K562 (cell line): ENCODE measurements around the gene LRRC61. TPM values are rescaled to one million over a fixed set of nuclear protein-coding genes. Genes with fewer than 3 reads are reported as not detected.

Source experiments
- ATAC-seq: fragments of 200-7000 bp; cut with Tn5 transposase; 3 replicates; pipeline ENCODE4 v1.9.1; 2020; ENCODE audit warnings: moderate library complexity
- BruUV-seq: library from RNA; stranded (reverse); fragments of 400-500 nt; replicated peaks from 2 replicates; lab custom pipeline; 2021; lab: Mats Ljungman, UMichigan
- CTCF ChIA-PET: fragments of 300-600 bp; formaldehyde crosslinking; extraction: SDS; loops from one replicate; lab custom pipeline; 2021; ENCODE audit warnings: low intra/inter-chr PET ratio; lab: Yijun Ruan, JAX
- POLR2A ChIA-PET: fragments of 300-600, 350-650 bp; sonication (Branson Sonifier 250); formaldehyde crosslinking; extraction: SDS; loops from one replicate; lab custom pipeline; 2021; ENCODE audit warnings: antibody characterized with exemption, inconsistent platforms; lab: Yijun Ruan, JAX
- DNase-seq, 4 experiments: peaks; one replicate each; pipeline versions ENCODE4 v3.0.0 to v3.0.0-alpha.2; 2011 to 2018; ENCODE audit warnings: low spot score in 3 of 4, mixed read lengths in 3 of 4; ENCODE audit errors: extremely low read depth in 1 of 4
- FAIRE-seq: peaks from 2 replicates; lab custom pipeline; 2011; peaks lifted over from hg19 to GRCh38; lab: Jason Lieb, UNC
- H2AFZ ChIP-seq: 2 replicates; pipeline ENCODE4 v1.6.0; 2011; ENCODE audit warnings: low read depth, low read length, control low read depth, inconsistent platforms
- H3K27ac ChIP-seq: fragments of 200-600 bp; 3 replicates; pipeline ENCODE4 v1.8.0; 2011; ENCODE audit warnings: low read depth, mild to moderate bottlenecking, control low read depth, inconsistent platforms, low read length, moderate library complexity, mixed read lengths; ENCODE audit errors: extremely low read depth
- H3K27me3 ChIP-seq, 2 experiments: fragments of 300-600 bp in 1 of 2; 2 replicates in 1 of 2; 3 replicates in 1 of 2; pipeline versions ENCODE4 v1.6.0 to v1.8.0; 2011; ENCODE audit warnings: inconsistent platforms in 2 of 2, low read length in 2 of 2, mild to moderate bottlenecking in 1 of 2, mixed read lengths in 1 of 2, moderate library complexity in 1 of 2; ENCODE audit not compliant: control insufficient read depth in 2 of 2, insufficient read depth in 2 of 2
- H3K36me3 ChIP-seq: fragments of 300-600 bp; 3 replicates; pipeline ENCODE4 v1.8.0; 2011; ENCODE audit warnings: mild to moderate bottlenecking, low read length, inconsistent platforms; ENCODE audit not compliant: control insufficient read depth, insufficient read depth
- H3K4me1 ChIP-seq, 2 experiments: fragments of 200-600 bp in 1 of 2; replicated peaks in 1 of 2; 2 replicates in 1 of 2; 3 replicates in 1 of 2; pipeline versions ENCODE4 v1.5.1 to v1.8.0; 2011; ENCODE audit warnings: inconsistent platforms in 2 of 2, low read length in 2 of 2, mild to moderate bottlenecking in 1 of 2, mixed read lengths in 1 of 2, moderate library complexity in 1 of 2; ENCODE audit not compliant: control insufficient read depth in 2 of 2, insufficient read depth in 2 of 2
- H3K4me2 ChIP-seq: 2 replicates; pipeline ENCODE4 v1.6.1; 2011; ENCODE audit warnings: low read length, control low read depth, inconsistent platforms, mixed read lengths; ENCODE audit not compliant: insufficient read depth
- H3K4me3 ChIP-seq: fragments of 200-600 bp; sonication (generic), shearing (Covaris generic); 2 replicates; pipeline ENCODE4 v1.5.1; 2016; ENCODE audit warnings: control low read depth, inconsistent platforms
- H3K79me2 ChIP-seq: fragments of 200-600 bp; 3 replicates; pipeline ENCODE4 v1.8.0; 2011; ENCODE audit warnings: low read length, inconsistent platforms; ENCODE audit not compliant: control insufficient read depth, insufficient read depth
- H3K9ac ChIP-seq, 2 experiments: 2 replicates each; pipeline versions ENCODE4 v1.6.0 to v1.6.1; 2011; ENCODE audit warnings: low read depth in 2 of 2, low read length in 2 of 2, control low read depth in 1 of 2, inconsistent platforms in 1 of 2, mild to moderate bottlenecking in 1 of 2, mixed read lengths in 1 of 2; ENCODE audit not compliant: insufficient read depth in 1 of 2
- H3K9me1 ChIP-seq: one replicate; pipeline ENCODE4 v1.6.0; 2011; ENCODE audit warnings: inconsistent platforms, mild to moderate bottlenecking, low read length, moderate library complexity; ENCODE audit not compliant: control insufficient read depth, insufficient read depth
- H3K9me3 ChIP-seq: replicated peaks from 2 replicates; pipeline ENCODE4 v1.5.1; 2011; ENCODE audit warnings: low read depth, low read length, inconsistent platforms; ENCODE audit not compliant: control insufficient read depth, insufficient read depth
- H4K20me1 ChIP-seq: replicated peaks from 2 replicates; pipeline ENCODE4 v1.6.1; 2011; ENCODE audit warnings: low read length, inconsistent platforms, mixed read lengths; ENCODE audit not compliant: control insufficient read depth, insufficient read depth
- BRCA1 ChIP-seq, 2 experiments: fragments of 450-650 bp in 1 of 2; sonication (generic) in 1 of 2; formaldehyde crosslinking in 1 of 2; IDR thresholded peaks; 2 replicates each; pipeline versions ENCODE4 v1.5.0 to v1.6.1; 2017 to 2020; ENCODE audit warnings: mild to moderate bottlenecking in 1 of 2, missing genetic modification reagents in 1 of 2
- NRF1 ChIP-seq, 2 experiments: fragments of 450-650 bp; IDR thresholded peaks in 1 of 2; conservative IDR thresholded peaks in 1 of 2; 2 replicates each; pipeline ENCODE4 v1.6.1; 2014; ENCODE audit warnings: mild to moderate bottlenecking in 2 of 2
- RBFOX2 ChIP-seq: fragments of 200-400 bp; formaldehyde crosslinking; IDR thresholded peaks from 2 replicates; pipeline ENCODE4 v1.6.1; 2017; ENCODE audit warnings: low read depth, mild to moderate bottlenecking, low read length, moderate library complexity
- ZNF354B ChIP-seq: fragments of 250-450 bp; sonication (Bioruptor Pico); IDR thresholded peaks from 2 replicates; pipeline ENCODE4 v1.4.0; 2020
- WGBS: fragments of 100-300 bp; shearing (Covaris generic); methylation state at CpG from one replicate; pipeline ENCODE4 v1.1.6; 2016; ENCODE audit warnings: low coverage, mixed read lengths; ENCODE audit not compliant: insufficient coverage; ENCODE audit errors: missing lambda C conversion rate; 5-methylcytosine and 5-hydroxymethylcytosine counted together
- in situ Hi-C: fragments of 300-500 bp; cut with MboI; formaldehyde crosslinking; loops from 4 replicates; pipeline ENCODE4 v1.15.0; 2018; ENCODE audit warnings: inconsistent platforms, mixed read lengths
- intact Hi-C: fragments of 100-400 bp; cut with micrococcal nuclease; formaldehyde crosslinking; loops from 2 replicates; pipeline ENCODE4 v1.14.2; 2022
- polyA plus RNA-seq, 8 experiments: library from polyadenylated mRNA; depleted of rRNA in 4 of 8; stranded (reverse) in 5 of 8; unstranded in 3 of 8; fragments of >200 nt; fragmentation: Nextera tagmentation in 2 of 8; fragmentation: Illumina TruSeq in 1 of 8; extraction: Ambion mirVana in 2 of 8; extraction: Trizol in 1 of 8; gene quantifications; 2 replicates each; pipeline versions ENCODE4 v1.2.1 to v1.2.3, GENCODE V29; 2011 to 2014; ENCODE audit warnings: inconsistent platforms in 1 of 8, missing spikeins in 1 of 8
- total RNA-seq, 7 experiments: library from RNA; depleted of rRNA in 6 of 7; stranded (reverse); fragments of >200 nt in 6 of 7; fragmentation: Illumina TruSeq in 2 of 7; extraction: Trizol in 2 of 7; gene quantifications; 2 replicates each; pipeline versions ENCODE4 v1.2.1 to v1.2.3, GENCODE V29; 2011 to 2021; ENCODE audit warnings: low replicate concordance in 1 of 7
- TF ChIP-seq, protein P1 (sequence below): fragments of 250-450 bp; sonication (Bioruptor Pico); IDR thresholded peaks from 2 replicates; pipeline ENCODE4 v1.8.0; 2022; ENCODE audit warnings: moderate library complexity, mild to moderate bottlenecking, inconsistent platforms

Gene LRRC61
- total and polyA plus RNA-seq, 9 of the 15 experiments (the other 6 are each of a cell fraction or from before 2014, with no cell fraction given) = 1.3 to 55.2 (median 35.2) TPM

DNA sequence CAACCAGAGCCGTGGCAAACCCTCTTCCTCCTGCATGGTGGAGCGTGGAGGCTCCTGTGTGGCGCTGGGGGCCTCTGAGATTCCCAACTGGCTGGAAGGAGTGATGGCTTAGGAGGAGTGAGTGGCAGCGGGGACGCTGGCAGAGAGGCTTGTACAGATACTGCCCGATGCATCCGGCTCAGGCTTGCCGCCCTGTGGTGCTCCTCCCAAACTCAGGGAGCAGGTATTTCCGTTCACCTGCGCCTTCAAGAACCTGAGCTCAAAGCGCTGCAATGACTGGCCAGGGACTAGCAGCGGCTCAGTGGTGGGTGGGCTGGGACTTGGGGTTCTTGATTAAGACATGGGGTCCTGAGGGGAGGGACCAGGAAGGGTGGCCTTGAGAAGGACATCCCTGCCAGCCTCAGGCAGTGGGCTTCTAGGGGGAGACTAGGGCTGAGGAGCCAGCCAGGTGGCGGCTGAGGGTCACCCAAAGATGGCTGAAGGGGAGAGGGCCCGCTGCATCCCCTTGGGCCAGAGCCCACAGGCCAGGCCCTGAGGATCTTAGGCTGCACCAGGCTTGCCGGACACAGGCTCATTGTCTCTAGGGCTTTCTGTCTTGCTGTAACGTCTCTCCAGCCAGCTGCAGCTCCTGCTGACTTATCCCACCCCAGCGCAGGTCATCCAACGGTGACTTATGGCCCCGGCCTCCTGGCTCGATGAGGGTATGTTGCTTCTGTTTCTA lies 59.1 kb downstream of the LRRC61 start:
- ATAC-seq (no peak), FAIRE-seq (no peak), DNase-seq (no peak)
- H3K27ac ChIP-seq = no peak overlapping the region
- peaks cover 10% of the 10 kb centered on the region for H3K9me1 ChIP-seq
- H2AFZ ChIP-seq = no peak overlapping the region
- H3K4me2 ChIP-seq = no peak overlapping the region
- WGBS = 84% methylated on average over 20 of the region's 20 CpGs
- POLR2A ChIA-PET = interaction anchor here (0.7 kb wide), 1 partner anchor 16 kb away, joined by 3 read pairs; no protein-coding TSS in a partner anchor
- TF ChIP-seq RBFOX2 = 0 out of 2 replicates have a peak, but pooled peaks have one; percentile 37
- no peak for TF ChIP-seq NRF1 (conservative IDR thresholded peaks at IDR 0.05 in 1 of 2, IDR thresholded peaks at IDR 0.05 in 1 of 2)
- no peak for TF ChIP-seq ZNF354B (CRISPR knock-in tag)
- TF ChIP-seq, protein P1, sequence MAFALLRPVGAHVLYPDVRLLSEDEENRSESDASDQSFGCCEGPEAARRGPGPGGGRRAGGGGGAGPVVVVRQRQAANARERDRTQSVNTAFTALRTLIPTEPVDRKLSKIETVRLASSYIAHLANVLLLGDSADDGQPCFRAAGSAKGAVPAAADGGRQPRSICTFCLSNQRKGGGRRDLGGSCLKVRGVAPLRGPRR (CRISPR knock-in tag) = no peak
- no peak for TF ChIP-seq BRCA1 (IDR thresholded peaks at IDR 0.05)
- 0 out of 2 replicates have a peak, but pooled peaks have one; percentile 65 for TF ChIP-seq BRCA1 (CRISPR knock-in tag; IDR thresholded peaks at IDR 0.05)
- peaks cover 58% of the 10 kb centered on the region for H3K79me2 ChIP-seq
- H3K9ac ChIP-seq = peak overlapping the region in 1 of 2 experiments; percentile 80; a peak in 2 of 4 replicates
- CTCF ChIA-PET = no interaction called here
- peaks cover 32% of the 10 kb centered on the region for H4K20me1 ChIP-seq
- H3K27me3 ChIP-seq = no peaks in the 10 kb centered on the region
- no peak overlapping the region for H3K4me3 ChIP-seq
- H3K36me3 ChIP-seq = peaks cover 14% of the 10 kb centered on the region; the same call in 1 of the 3 replicates
- H3K9me3 ChIP-seq = no peaks in the 10 kb centered on the region
- intact Hi-C loops (no loop called here), in situ Hi-C loops (no loop called here)
- H3K4me1 ChIP-seq = peaks cover 16 to 53% of the 10 kb centered on the region in 2 experiments
- TSS peak; percentile 31 for BruUV-seq
